ENCODE results near the gene GPR55.

- TF ChIP-seq, protein P1, sequence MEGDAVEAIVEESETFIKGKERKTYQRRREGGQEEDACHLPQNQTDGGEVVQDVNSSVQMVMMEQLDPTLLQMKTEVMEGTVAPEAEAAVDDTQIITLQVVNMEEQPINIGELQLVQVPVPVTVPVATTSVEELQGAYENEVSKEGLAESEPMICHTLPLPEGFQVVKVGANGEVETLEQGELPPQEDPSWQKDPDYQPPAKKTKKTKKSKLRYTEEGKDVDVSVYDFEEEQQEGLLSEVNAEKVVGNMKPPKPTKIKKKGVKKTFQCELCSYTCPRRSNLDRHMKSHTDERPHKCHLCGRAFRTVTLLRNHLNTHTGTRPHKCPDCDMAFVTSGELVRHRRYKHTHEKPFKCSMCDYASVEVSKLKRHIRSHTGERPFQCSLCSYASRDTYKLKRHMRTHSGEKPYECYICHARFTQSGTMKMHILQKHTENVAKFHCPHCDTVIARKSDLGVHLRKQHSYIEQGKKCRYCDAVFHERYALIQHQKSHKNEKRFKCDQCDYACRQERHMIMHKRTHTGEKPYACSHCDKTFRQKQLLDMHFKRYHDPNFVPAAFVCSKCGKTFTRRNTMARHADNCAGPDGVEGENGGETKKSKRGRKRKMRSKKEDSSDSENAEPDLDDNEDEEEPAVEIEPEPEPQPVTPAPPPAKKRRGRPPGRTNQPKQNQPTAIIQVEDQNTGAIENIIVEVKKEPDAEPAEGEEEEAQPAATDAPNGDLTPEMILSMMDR (IDR thresholded peaks at IDR 0.05 in 8 of 11, conservative IDR thresholded peaks at IDR 0.05 in 3 of 11) = no peak
- no peak for TF ChIP-seq POLR2AphosphoS5 (IDR thresholded peaks at IDR 0.05)
- no peak for TF ChIP-seq POLR2A (IDR thresholded peaks at IDR 0.05)
Measured at GRCh38 chr2:230930928-230931555, 6.0 kb upstream of the GPR55 start.
